HG02981 (cell line): Measurements from ENCODE around the gene FAM124B.
"Not testable (repeated sequence)": the region's sequence is repeated elsewhere in the genome, so short reads cannot be mapped to it uniquely, and the experiment has no call there.

Experiments
- ATAC-seq: cut with Tn5 transposase; IDR thresholded peaks from one replicate; pipeline ENCODE4 v1.9.1; 2021; ENCODE audit warnings: mild to moderate bottlenecking, moderate library complexity; ENCODE audit not compliant: unreplicated experiment

FAM124B gene

GRCh38 chr2:224413381-224413780 is 11.5 kb upstream of the FAM124B start:
- ATAC-seq = no peak

- no peak for ATAC-seq
These were observed 10.5 kb upstream of the FAM124B start for GRCh38 chr2:224412141-224413015.

- no peak for ATAC-seq
These were observed 9.1 kb upstream of the FAM124B start for GRCh38 chr2:224410946-224411561.

GRCh38 chr2:224408676-224409075 is 6.8 kb upstream of the FAM124B start:
- ATAC-seq = no peak

GRCh38 chr2:224407241-224407701 is 5.4 kb upstream of the FAM124B start:
- ATAC-seq = no peak

GRCh38 chr2:224405841-224406370 is 4.0 kb upstream of the FAM124B start:
- ATAC-seq = no peak

- ATAC-seq = peak; percentile 68
These were observed 3.5 kb upstream of the FAM124B start for GRCh38 chr2:224405412-224405811.

GRCh38 chr2:224404796-224405195 is 2.9 kb upstream of the FAM124B start:
- no peak for ATAC-seq

GRCh38 chr2:224403657-224404056 is 1.8 kb upstream of the FAM124B start:
- ATAC-seq = no peak

GRCh38 chr2:224400886-224401632 is 848 bp downstream of the FAM124B start:
- no peak for ATAC-seq

- no peak for ATAC-seq
These were observed 1.6 kb downstream of the FAM124B start for GRCh38 chr2:224400174-224400810.

GRCh38 chr2:224398289-224398688 is 3.6 kb downstream of the FAM124B start:
- no peak for ATAC-seq

GRCh38 chr2:224397100-224397499 is 4.8 kb downstream of the FAM124B start:
- ATAC-seq = not testable (repeated sequence)

- ATAC-seq = no peak
These were observed 6.1 kb downstream of the FAM124B start for GRCh38 chr2:224395620-224396390.

- no peak for ATAC-seq
These were observed 8.6 kb downstream of the FAM124B start for GRCh38 chr2:224393157-224393872.

- no peak for ATAC-seq
These were observed 9.4 kb downstream of the FAM124B start for GRCh38 chr2:224392545-224392944.

GRCh38 chr2:224389317-224389716 is 12.6 kb downstream of the FAM124B start:
- ATAC-seq = no peak

- no peak for ATAC-seq
These were observed 15.0 kb downstream of the FAM124B start for GRCh38 chr2:224386876-224387275.

- ATAC-seq = no peak
These were observed 18.8 kb downstream of the FAM124B start for GRCh38 chr2:224382973-224383555.
